Measurements from ENCODE around the gene GXYLT2. TPM values are rescaled to one million over a fixed set of nuclear protein-coding genes. Genes with fewer than 3 reads are reported as not detected.

The GXYLT2 gene
- polyA plus RNA-seq, 1 donor = 3.1 TPM

GRCh38 chr3:72892870-72893269 lies 5.0 kb downstream of the GXYLT2 start:
- Histone ChIP-seq H3K9me3 (ENCODE audit: control insufficient read depth, low read depth, low read length) (no peaks in the 10 kb centered on the region), H3K27me3 (ENCODE audit: control insufficient read depth, insufficient read depth, low read length) (no peaks in the 10 kb centered on the region), H3K36me3 (ENCODE audit: control insufficient read depth, insufficient read depth, low read length) (no peaks in the 10 kb centered on the region), H3K4me1 (ENCODE audit: control insufficient read depth, insufficient read depth, low read length) (peaks cover 18% of the 10 kb centered on the region), H3K4me3 (ENCODE audit: low read length) (no peak overlapping the region), H3K27ac (ENCODE audit: low read length) (no peak overlapping the region)
- no CpG with 5 or more reads among the region's 4 CpGs for WGBS (ENCODE audit: insufficient coverage, low lambda C conversion rate)
- DNase-seq = no peak

DNA sequence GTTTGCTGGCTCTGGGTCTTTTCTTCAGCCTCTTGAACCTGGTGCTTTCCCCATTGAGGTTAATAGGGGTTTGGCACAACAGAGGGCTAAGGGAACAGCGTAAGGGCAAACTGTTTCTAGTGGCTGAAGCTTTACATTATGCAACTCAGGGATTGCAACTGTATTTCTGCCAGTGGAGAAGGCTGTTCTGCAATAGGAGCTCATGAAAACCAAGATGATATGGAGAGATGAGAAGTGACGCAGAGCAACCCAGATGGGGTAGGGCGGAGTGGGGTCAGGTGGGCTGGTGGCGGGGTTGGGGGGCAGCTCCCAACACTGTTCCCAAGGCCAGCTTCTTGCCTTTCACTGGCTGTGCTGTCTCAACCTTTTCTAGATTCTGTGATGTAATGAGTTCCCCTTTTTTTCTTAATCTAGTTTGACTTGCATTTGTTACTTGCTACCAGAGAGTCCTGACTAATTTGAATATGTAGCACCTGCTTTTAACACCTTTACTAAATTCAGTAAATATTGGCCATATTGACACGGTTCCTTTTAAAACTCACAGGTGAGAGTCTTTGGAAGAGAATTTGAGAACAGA lies 7.2 kb downstream of the GXYLT2 start:
- H3K9me3 ChIP-seq (ENCODE audit: control insufficient read depth, low read depth, low read length) = no peaks in the 10 kb centered on the region
- WGBS (ENCODE audit: insufficient coverage, low lambda C conversion rate) = 57% methylated on average over 1 of the region's 5 CpGs
- no peaks in the 10 kb centered on the region for H3K27me3 ChIP-seq (ENCODE audit: control insufficient read depth, insufficient read depth, low read length)
- no peak overlapping the region for H3K27ac ChIP-seq (ENCODE audit: low read length)
- no peak for DNase-seq
- H3K36me3 ChIP-seq (ENCODE audit: control insufficient read depth, insufficient read depth, low read length) = no peaks in the 10 kb centered on the region
- peaks cover 12% of the 10 kb centered on the region for H3K4me1 ChIP-seq (ENCODE audit: control insufficient read depth, insufficient read depth, low read length)
- H3K4me3 ChIP-seq (ENCODE audit: low read length) = no peak overlapping the region

DNA sequence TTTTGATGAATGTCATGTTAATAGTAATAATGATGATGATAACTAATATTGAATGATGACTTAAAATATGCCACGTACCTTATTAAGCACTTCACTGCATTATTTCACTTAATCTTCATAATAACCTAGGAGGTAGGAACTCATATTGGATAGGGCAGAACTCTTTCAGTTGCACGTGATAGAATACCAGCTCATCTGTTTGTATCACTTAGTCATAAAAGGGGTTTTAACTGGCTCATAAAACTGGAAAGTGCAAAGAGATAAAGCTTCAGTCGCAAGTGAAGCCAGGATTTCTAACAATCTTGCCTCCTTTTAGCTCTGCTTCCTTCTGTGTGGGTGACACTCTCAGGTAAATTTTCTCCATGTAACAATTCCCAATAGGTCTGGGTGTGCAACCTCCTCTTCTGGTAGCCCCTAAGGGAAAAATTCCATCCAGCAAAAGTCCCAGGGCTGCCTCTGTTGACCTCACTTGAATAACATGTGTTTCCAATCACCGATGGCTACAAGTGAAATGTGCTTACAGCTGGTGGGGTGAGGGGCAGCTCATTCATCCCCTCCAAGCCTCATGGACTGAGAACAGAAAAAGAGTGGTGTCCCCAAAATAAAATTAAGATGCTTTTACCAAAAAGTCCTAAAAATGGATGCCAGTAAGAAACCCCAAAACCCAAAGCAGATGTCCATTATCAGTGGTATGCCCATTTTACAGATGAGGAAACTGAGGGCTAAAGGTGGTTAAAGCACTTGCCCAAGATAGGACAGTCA lies 9.3 kb downstream of the GXYLT2 start:
- Histone ChIP-seq H3K27me3 (ENCODE audit: control insufficient read depth, insufficient read depth, low read length) (no peaks in the 10 kb centered on the region), H3K4me1 (ENCODE audit: control insufficient read depth, insufficient read depth, low read length) (peaks cover 12% of the 10 kb centered on the region), H3K9me3 (ENCODE audit: control insufficient read depth, low read depth, low read length) (no peaks in the 10 kb centered on the region), H3K4me3 (ENCODE audit: low read length) (no peak overlapping the region), H3K36me3 (ENCODE audit: control insufficient read depth, insufficient read depth, low read length) (no peaks in the 10 kb centered on the region), H3K27ac (ENCODE audit: low read length) (no peak overlapping the region)
- peak in 1 of 2 donors; percentile 53 for DNase-seq
- WGBS (ENCODE audit: insufficient coverage, low lambda C conversion rate) = no CpG with 5 or more reads among the region's 4 CpGs

DNA sequence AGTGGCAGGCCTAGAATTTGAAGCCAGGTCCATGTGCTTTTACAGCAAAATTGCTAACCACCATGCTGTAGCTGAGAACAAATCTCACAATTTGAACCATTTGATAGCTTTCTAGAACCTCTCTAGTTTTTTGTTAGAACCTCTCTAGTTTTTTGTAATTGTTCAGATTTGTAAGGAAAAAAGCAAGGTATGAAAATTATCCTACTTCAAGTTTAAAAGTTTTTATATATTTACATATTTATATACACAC lies 9.8 kb downstream of the GXYLT2 start:
- Histone ChIP-seq H3K27ac (ENCODE audit: low read length) (no peak overlapping the region), H3K9me3 (ENCODE audit: control insufficient read depth, low read depth, low read length) (no peaks in the 10 kb centered on the region), H3K4me1 (ENCODE audit: control insufficient read depth, insufficient read depth, low read length) (peaks cover 8% of the 10 kb centered on the region), H3K4me3 (ENCODE audit: low read length) (no peak overlapping the region), H3K27me3 (ENCODE audit: control insufficient read depth, insufficient read depth, low read length) (no peaks in the 10 kb centered on the region), H3K36me3 (ENCODE audit: control insufficient read depth, insufficient read depth, low read length) (no peaks in the 10 kb centered on the region)
- no peak for DNase-seq

- DNase-seq = peak in 1 of 2 donors; percentile 26
- Histone ChIP-seq H3K36me3 (ENCODE audit: control insufficient read depth, insufficient read depth, low read length) (no peaks in the 10 kb centered on the region), H3K27me3 (ENCODE audit: control insufficient read depth, insufficient read depth, low read length) (no peaks in the 10 kb centered on the region), H3K9me3 (ENCODE audit: control insufficient read depth, low read depth, low read length) (no peaks in the 10 kb centered on the region), H3K4me3 (ENCODE audit: low read length) (no peak overlapping the region), H3K27ac (ENCODE audit: low read length) (no peak overlapping the region), H3K4me1 (ENCODE audit: control insufficient read depth, insufficient read depth, low read length) (peaks cover 8% of the 10 kb centered on the region)
- WGBS (ENCODE audit: insufficient coverage, low lambda C conversion rate) = no CpG with 5 or more reads among the region's 6 CpGs
Measured at GRCh38 chr3:72899349-72899765, 11.5 kb downstream of the GXYLT2 start.

- Histone ChIP-seq H3K9me3 (ENCODE audit: control insufficient read depth, low read depth, low read length) (no peaks in the 10 kb centered on the region), H3K27ac (ENCODE audit: low read length) (no peak overlapping the region), H3K4me3 (ENCODE audit: low read length) (no peak overlapping the region), H3K36me3 (ENCODE audit: control insufficient read depth, insufficient read depth, low read length) (no peaks in the 10 kb centered on the region), H3K4me1 (ENCODE audit: control insufficient read depth, insufficient read depth, low read length) (peaks cover 8% of the 10 kb centered on the region), H3K27me3 (ENCODE audit: control insufficient read depth, insufficient read depth, low read length) (no peaks in the 10 kb centered on the region)
- no CpG with 5 or more reads among the region's 7 CpGs for WGBS (ENCODE audit: insufficient coverage, low lambda C conversion rate)
- DNase-seq = no peak
Measured at GRCh38 chr3:72900048-72900447, 12.2 kb downstream of the GXYLT2 start.

- DNase-seq = no peak
- H3K36me3 ChIP-seq (ENCODE audit: control insufficient read depth, insufficient read depth, low read length) = no peaks in the 10 kb centered on the region
- no peak overlapping the region for H3K4me3 ChIP-seq (ENCODE audit: low read length)
- no peaks in the 10 kb centered on the region for H3K9me3 ChIP-seq (ENCODE audit: control insufficient read depth, low read depth, low read length)
- H3K27me3 ChIP-seq (ENCODE audit: control insufficient read depth, insufficient read depth, low read length) = no peaks in the 10 kb centered on the region
- peaks cover 6% of the 10 kb centered on the region for H3K4me1 ChIP-seq (ENCODE audit: control insufficient read depth, insufficient read depth, low read length)
- no peak overlapping the region for H3K27ac ChIP-seq (ENCODE audit: low read length)
- no CpG with 5 or more reads among the region's 2 CpGs for WGBS (ENCODE audit: insufficient coverage, low lambda C conversion rate)
Measured at GRCh38 chr3:72901840-72902239, 14.0 kb downstream of the GXYLT2 start.

- Histone ChIP-seq H3K27ac (ENCODE audit: low read length) (no peak overlapping the region), H3K4me1 (ENCODE audit: control insufficient read depth, insufficient read depth, low read length) (no peaks in the 10 kb centered on the region), H3K27me3 (ENCODE audit: control insufficient read depth, insufficient read depth, low read length) (no peaks in the 10 kb centered on the region), H3K36me3 (ENCODE audit: control insufficient read depth, insufficient read depth, low read length) (no peaks in the 10 kb centered on the region), H3K4me3 (ENCODE audit: low read length) (no peak overlapping the region), H3K9me3 (ENCODE audit: control insufficient read depth, low read depth, low read length) (no peaks in the 10 kb centered on the region)
- no peak for DNase-seq
- no CpG with 5 or more reads among the region's 3 CpGs for WGBS (ENCODE audit: insufficient coverage, low lambda C conversion rate)
Measured at GRCh38 chr3:72903004-72903403, 15.2 kb downstream of the GXYLT2 start.

DNA sequence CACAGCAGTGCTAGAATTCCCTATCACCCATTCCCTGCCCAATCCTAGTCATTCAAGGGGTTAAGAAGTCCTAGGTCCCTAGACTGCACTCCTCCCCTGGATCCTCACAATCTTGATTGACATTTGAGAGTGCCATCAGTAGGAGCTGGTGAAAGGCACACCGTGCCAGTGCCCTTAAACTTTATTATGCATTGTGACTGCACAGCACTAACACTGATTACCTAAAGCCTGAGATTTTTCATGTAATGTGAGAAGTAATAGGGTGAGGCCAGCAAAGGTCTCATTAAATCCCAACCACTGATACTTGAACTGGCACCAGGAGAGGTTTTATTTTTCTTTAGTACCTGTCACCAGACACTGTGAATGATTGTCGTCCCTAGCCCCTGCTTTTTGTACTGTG lies 16.3 kb downstream of the GXYLT2 start:
- Histone ChIP-seq H3K9me3 (ENCODE audit: control insufficient read depth, low read depth, low read length) (no peaks in the 10 kb centered on the region), H3K27ac (ENCODE audit: low read length) (no peak overlapping the region), H3K4me1 (ENCODE audit: control insufficient read depth, insufficient read depth, low read length) (no peaks in the 10 kb centered on the region), H3K4me3 (ENCODE audit: low read length) (no peak overlapping the region), H3K27me3 (ENCODE audit: control insufficient read depth, insufficient read depth, low read length) (no peaks in the 10 kb centered on the region), H3K36me3 (ENCODE audit: control insufficient read depth, insufficient read depth, low read length) (no peaks in the 10 kb centered on the region)
- 100% methylated on average over 1 of the region's 2 CpGs for WGBS (ENCODE audit: insufficient coverage, low lambda C conversion rate)
- DNase-seq = no peak

DNA sequence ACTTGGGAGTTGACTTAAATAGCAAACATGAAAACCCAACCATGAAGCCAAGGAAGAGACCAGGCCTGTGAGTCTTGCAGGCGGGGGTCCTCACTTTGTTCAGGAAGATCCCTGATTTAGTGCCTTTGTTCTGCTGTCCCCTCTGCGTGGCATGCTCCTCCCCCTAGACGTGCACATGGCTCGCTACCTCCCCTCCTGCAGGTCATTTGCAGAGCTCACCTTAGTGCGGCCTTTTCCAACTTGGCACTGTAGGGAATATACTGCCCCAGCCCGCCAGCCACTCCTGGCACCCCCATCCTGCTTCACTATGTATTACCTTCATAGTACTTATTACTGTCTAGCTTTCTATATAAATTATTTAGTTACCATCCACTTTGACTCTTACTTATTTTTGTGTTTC lies 18.3 kb downstream of the GXYLT2 start:
- H3K27ac ChIP-seq (ENCODE audit: low read length) = no peak overlapping the region

DNA sequence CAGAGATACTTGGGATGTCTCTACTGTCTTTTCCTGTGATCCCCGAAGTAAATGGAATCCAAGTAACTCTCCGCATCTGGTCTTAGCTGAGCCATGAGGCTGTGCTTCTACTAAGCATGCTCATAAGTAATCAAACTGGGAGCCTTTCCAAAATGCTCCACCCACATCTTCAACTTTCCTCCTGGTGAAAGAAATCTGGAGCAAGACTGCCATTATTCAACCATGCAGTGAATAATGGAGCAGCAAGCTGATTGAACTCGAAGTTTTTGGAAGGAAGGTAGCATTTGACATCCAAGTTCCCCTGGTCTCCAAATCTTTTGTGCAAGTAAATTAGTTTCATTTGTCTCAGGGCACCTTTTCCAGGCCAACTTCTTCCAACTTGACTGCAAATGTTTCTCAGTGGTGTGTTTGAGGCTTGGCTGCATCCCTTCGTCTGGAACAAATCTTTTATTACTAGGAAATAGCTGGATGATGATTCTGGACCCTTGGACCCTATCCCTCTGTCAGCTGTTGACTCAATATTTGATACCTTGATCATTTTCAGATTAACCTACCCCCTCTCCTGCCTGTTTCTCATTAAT lies 19.4 kb downstream of the GXYLT2 start:
- H3K36me3 ChIP-seq (ENCODE audit: control insufficient read depth, insufficient read depth, low read length) = no peaks in the 10 kb centered on the region
- WGBS (ENCODE audit: insufficient coverage, low lambda C conversion rate) = 60% methylated on average over 1 of the region's 4 CpGs
- DNase-seq = peak in 1 of 2 donors; percentile 16
- no peaks in the 10 kb centered on the region for H3K4me1 ChIP-seq (ENCODE audit: control insufficient read depth, insufficient read depth, low read length)
- no peaks in the 10 kb centered on the region for H3K27me3 ChIP-seq (ENCODE audit: control insufficient read depth, insufficient read depth, low read length)
- H3K9me3 ChIP-seq (ENCODE audit: control insufficient read depth, low read depth, low read length) = no peaks in the 10 kb centered on the region
- no peak overlapping the region for H3K27ac ChIP-seq (ENCODE audit: low read length)
- H3K4me3 ChIP-seq (ENCODE audit: low read length) = no peak overlapping the region

More for the DNA sequence above, 18.3 kb downstream of the GXYLT2 start:
- WGBS (ENCODE audit: insufficient coverage, low lambda C conversion rate) = 80% methylated on average over 1 of the region's 6 CpGs
- no peaks in the 10 kb centered on the region for H3K9me3 ChIP-seq (ENCODE audit: control insufficient read depth, low read depth, low read length)
- no peaks in the 10 kb centered on the region for H3K27me3 ChIP-seq (ENCODE audit: control insufficient read depth, insufficient read depth, low read length)
- H3K4me3 ChIP-seq (ENCODE audit: low read length) = no peak overlapping the region
- no peaks in the 10 kb centered on the region for H3K36me3 ChIP-seq (ENCODE audit: control insufficient read depth, insufficient read depth, low read length)
- H3K4me1 ChIP-seq (ENCODE audit: control insufficient read depth, insufficient read depth, low read length) = no peaks in the 10 kb centered on the region
- DNase-seq = no peak

Data from large intestine (tissue), 3 donors.